Tibial nerve (tissue), 4 donors: ENCODE results near the gene SDC1. TPM values are rescaled to one million over a fixed set of nuclear protein-coding genes. Genes with fewer than 3 reads are reported as not detected.

Source experiments
- DNase-seq, 2 donors: peaks; one replicate each; pipeline ENCODE4 v3.0.0-alpha.2; 2019; ENCODE audit warnings: low spot score in 2 of 2
- H3K27ac ChIP-seq, 4 donors: fragments of 200-600 bp; sonication (generic) in 3 of 4; one replicate each; pipeline ENCODE4 v1.5.1; 2017 to 2019; ENCODE audit warnings: mild to moderate bottlenecking in 1 of 4
- H3K27me3 ChIP-seq, 2 donors: fragments of 200-600 bp; sonication (generic) in 1 of 2; one replicate each; pipeline versions ENCODE4 v1.5.1 to v1.6.0; 2017 to 2019
- H3K36me3 ChIP-seq, 3 donors: fragments of 200-600 bp; sonication (generic); one replicate each; pipeline ENCODE4 v1.5.1; 2018 to 2019
- H3K4me1 ChIP-seq, 4 donors: fragments of 200-600 bp; sonication (generic) in 3 of 4; one replicate each; pipeline ENCODE4 v1.5.1; 2017 to 2019
- H3K4me3 ChIP-seq, 4 donors: fragments of 200-600 bp; sonication (generic) in 3 of 4; one replicate each; pipeline ENCODE4 v1.5.1; 2017 to 2019; ENCODE audit warnings: mild to moderate bottlenecking in 1 of 4, moderate library complexity in 1 of 4
- H3K9me3 ChIP-seq, 4 donors: fragments of 200-600 bp; sonication (generic) in 3 of 4; one replicate each; pipeline ENCODE4 v1.5.1; 2017 to 2019
- CTCF ChIP-seq, 5 experiments: fragments of 200-600 bp in 3 of 5; fragments of 450-650 bp in 2 of 5; sonication (generic) in 3 of 5; IDR thresholded peaks; one replicate each; pipeline ENCODE4 v1.5.1; 2016 to 2019; ENCODE audit warnings: antibody characterized with exemption in 5 of 5, mild to moderate bottlenecking in 3 of 5, moderate library complexity in 2 of 5
- EP300 ChIP-seq, 2 donors: sonication (generic); formaldehyde crosslinking; IDR thresholded peaks; one replicate each; pipeline ENCODE4 v1.6.1; 2017; ENCODE audit warnings: antibody characterized with exemption in 2 of 2, mild to moderate bottlenecking in 1 of 2
- POLR2A ChIP-seq, 2 donors: fragments of 450-650 bp; IDR thresholded peaks; one replicate each; pipeline ENCODE4 v1.6.1; 2017; ENCODE audit warnings: antibody characterized with exemption in 2 of 2, mild to moderate bottlenecking in 2 of 2, moderate library complexity in 2 of 2
- WGBS, 2 donors: methylation state at CpG; one replicate each; pipeline ENCODE4 v1.1.5; 2018; 5-methylcytosine and 5-hydroxymethylcytosine counted together
- total RNA-seq, 4 donors: library from RNA; depleted of rRNA; stranded (reverse); fragments of >200 nt; gene quantifications; one replicate each; pipeline ENCODE4 v1.1.0, GENCODE V29; 2016

The SDC1 gene
- total RNA-seq, 4 donors from 2014 or later = 0.78 to 2.8 (median 1.7) TPM

GRCh38 chr2:20157193-20157891 is 67.6 kb downstream of the SDC1 start:
- H3K36me3 ChIP-seq = no peaks in the 10 kb centered on the region
- no peak overlapping the region for H3K27ac ChIP-seq
- DNase-seq = no peak
- H3K9me3 ChIP-seq = no peaks in the 10 kb centered on the region
- WGBS, 2 donors = 23 to 27% methylated on average over 8 of the region's 8 CpGs
- no peaks in the 10 kb centered on the region for H3K4me1 ChIP-seq
- TF ChIP-seq CTCF (IDR thresholded peaks at IDR 0.05) = no peak
- no peak for TF ChIP-seq EP300 (IDR thresholded peaks at IDR 0.05)
- TF ChIP-seq POLR2A (IDR thresholded peaks at IDR 0.05) = no peak
- no peaks in the 10 kb centered on the region for H3K27me3 ChIP-seq
- no peak overlapping the region for H3K4me3 ChIP-seq

GRCh38 chr2:20156836-20157192 is 68.1 kb downstream of the SDC1 start:
- Histone ChIP-seq H3K4me1 (no peaks in the 10 kb centered on the region), H3K9me3 (no peaks in the 10 kb centered on the region), H3K4me3 (no peak overlapping the region), H3K36me3 (no peaks in the 10 kb centered on the region), H3K27me3 (no peaks in the 10 kb centered on the region), H3K27ac (no peak overlapping the region)
- no peak for DNase-seq
- TF ChIP-seq POLR2A (IDR thresholded peaks at IDR 0.05) (no peak), CTCF (IDR thresholded peaks at IDR 0.05) (no peak), EP300 (IDR thresholded peaks at IDR 0.05) (no peak)
- 85 to 88% methylated on average over 3 of the region's 3 CpGs for WGBS, 2 donors

- 96% methylated on average over 3 of the region's 3 CpGs for WGBS, 2 donors
Observed at GRCh38 chr2:20156076-20156759, 68.7 kb downstream of the SDC1 start.

GRCh38 chr2:20153131-20153851 is 71.6 kb downstream of the SDC1 start:
- Histone ChIP-seq H3K9me3 (no peaks in the 10 kb centered on the region), H3K4me1 (peaks cover 0 to 19% (median 5%) of the 10 kb centered on the region in 4 donors), H3K4me3 (no peak overlapping the region), H3K27me3 (no peaks in the 10 kb centered on the region), H3K36me3 (no peaks in the 10 kb centered on the region), H3K27ac (no peak overlapping the region)
- WGBS, 2 donors = 82 to 86% methylated on average over 5 of the region's 5 CpGs
- no peak for TF ChIP-seq CTCF (IDR thresholded peaks at IDR 0.05)
- TF ChIP-seq POLR2A (IDR thresholded peaks at IDR 0.05) = no peak
- no peak for TF ChIP-seq EP300 (IDR thresholded peaks at IDR 0.05)
- DNase-seq = no peak

More at GRCh38 chr2:20156076-20156759, 68.7 kb downstream of the SDC1 start:
- no peak for DNase-seq
- Histone ChIP-seq H3K4me3 (no peak overlapping the region), H3K36me3 (no peaks in the 10 kb centered on the region), H3K27me3 (no peaks in the 10 kb centered on the region), H3K27ac (no peak overlapping the region), H3K4me1 (no peaks in the 10 kb centered on the region), H3K9me3 (no peaks in the 10 kb centered on the region)
- no peak for TF ChIP-seq POLR2A (IDR thresholded peaks at IDR 0.05)
- TF ChIP-seq CTCF (IDR thresholded peaks at IDR 0.05) = no peak
- TF ChIP-seq EP300 (IDR thresholded peaks at IDR 0.05) = no peak
